Measurements from ENCODE around the gene SLC4A1. TPM values are rescaled to one million over a fixed set of nuclear protein-coding genes. Genes with fewer than 3 reads are reported as not detected.

The SLC4A1 gene
- total RNA-seq, 2 experiments from 2014 or later = not detected

DNA sequence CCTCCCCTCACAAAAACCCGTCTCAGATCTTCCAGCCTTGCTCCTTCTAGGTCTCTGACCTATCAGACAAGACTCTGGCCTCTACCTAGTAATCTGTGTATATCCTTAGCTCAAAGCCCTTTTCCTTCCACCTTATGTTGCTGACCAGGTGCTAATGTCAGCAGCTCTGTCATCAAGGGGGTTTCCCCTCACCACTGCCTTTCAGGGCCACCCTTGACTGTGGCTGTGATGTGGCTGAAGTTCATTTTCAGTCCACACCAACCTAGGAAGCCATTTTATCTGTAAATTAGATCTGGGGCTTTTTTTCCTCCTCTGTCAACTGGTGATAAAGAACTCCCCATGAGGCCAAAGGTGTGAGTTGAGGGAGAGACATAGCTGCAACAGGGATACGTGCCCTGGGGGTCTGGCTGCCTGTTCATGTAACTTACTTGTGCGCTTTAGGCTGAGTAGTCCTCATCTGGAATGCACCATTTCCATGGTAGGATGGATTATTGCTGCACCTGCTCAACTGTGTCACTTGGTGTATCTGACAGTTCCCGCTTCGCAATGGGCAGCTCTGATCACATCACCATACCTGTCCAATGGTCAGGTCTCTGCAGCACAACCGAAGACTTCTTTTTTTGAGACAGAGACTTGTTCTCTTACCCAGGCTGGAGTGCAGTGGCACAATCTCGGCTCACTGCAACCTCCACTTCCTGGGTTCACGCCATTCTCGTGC is 25.7 kb upstream of the SLC4A1 start:
- ChIA-PET POLR2A (no interaction called here), CTCF (interaction anchor here (0.5 kb wide), 2 partner anchors 47 to 910 kb away, joined by 3 read pairs; no protein-coding TSS in a partner anchor)

GRCh38 chr17:44287651-44288050 is 19.7 kb upstream of the SLC4A1 start:
- ChIA-PET POLR2A (no interaction called here), CTCF (no interaction called here)

DNA sequence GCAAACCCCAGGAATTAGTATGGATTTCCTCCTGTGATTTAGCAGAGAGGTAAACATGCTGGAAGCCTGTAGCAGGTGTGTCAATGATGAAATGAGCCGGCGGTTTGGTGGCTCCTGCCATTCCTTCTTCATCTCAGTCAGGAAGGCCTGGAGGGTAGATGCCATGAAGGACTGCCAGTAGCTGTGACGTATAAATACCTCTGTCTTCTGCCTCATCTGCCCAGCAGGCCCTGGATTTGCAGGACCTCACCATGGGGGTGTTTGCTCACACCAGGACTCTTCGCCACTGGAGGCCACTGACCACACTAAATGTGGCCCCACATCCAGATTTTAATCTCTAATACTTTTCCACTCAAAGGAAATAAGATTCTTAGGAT is 16.1 kb upstream of the SLC4A1 start:
- CTCF ChIA-PET = no interaction called here
- POLR2A ChIA-PET = no interaction called here

- ChIA-PET POLR2A (no interaction called here), CTCF (no interaction called here)
Observed at GRCh38 chr17:44283344-44284023, 15.5 kb upstream of the SLC4A1 start.

DNA sequence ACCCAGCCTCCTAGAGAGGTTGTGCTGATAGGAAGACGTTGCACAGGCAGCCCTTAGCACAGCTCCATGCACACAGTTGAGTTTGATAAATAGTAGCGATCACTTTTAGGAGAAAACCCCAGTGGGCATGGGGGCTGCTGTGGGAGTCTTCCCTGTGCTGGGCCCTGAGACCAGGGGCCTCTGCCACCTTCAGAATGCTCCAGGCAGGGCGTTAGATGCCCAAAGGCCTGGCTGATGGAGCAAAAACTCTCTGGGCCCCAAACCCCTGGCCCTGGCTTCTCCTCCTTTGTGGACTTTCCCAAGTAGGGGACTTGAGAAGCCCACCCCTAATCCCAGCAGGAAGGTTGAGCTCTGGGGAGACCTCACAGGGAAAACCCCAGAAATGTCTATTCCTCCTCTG is 14.3 kb upstream of the SLC4A1 start:
- CTCF ChIA-PET = no interaction called here
- POLR2A ChIA-PET = no interaction called here

- POLR2A ChIA-PET = no interaction called here
- CTCF ChIA-PET = interaction anchor here (0.6 kb wide), 1 partner anchor 236 kb away, joined by 5 read pairs; no protein-coding TSS in a partner anchor
Observed at GRCh38 chr17:44281570-44281969, 13.6 kb upstream of the SLC4A1 start.

DNA sequence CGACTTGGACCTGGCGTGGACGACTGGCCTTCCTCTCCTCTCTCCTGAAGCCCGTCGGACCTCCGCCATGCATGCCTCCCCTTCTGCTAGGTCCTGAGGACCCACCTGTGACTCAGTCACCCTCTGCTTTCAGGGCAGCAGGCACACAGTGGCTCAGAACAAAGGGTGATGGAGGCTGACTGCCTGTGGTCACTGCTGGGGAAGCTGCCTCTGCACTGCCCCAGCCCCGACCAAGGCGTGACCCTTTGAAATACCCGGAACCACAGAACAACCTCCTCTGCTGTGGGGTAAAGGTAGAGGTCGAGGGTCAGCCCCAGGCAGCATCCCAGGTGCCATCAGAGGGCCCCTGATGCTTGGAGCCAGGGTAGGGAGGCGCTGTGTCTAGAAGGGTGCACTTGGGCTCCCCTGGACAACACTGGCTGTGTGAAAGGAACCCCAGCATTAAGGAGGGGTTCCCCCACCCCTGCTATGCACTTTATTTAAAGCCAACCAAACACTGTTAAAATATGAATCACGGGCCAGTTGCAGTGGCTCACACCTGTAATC is 12.5 kb upstream of the SLC4A1 start:
- ChIA-PET CTCF (interaction anchor here (0.6 kb wide), 1 partner anchor 9 kb away, joined by 4 read pairs; no protein-coding TSS in a partner anchor), POLR2A (no interaction called here)

GRCh38 chr17:44279666-44280391 is 11.9 kb upstream of the SLC4A1 start:
- POLR2A ChIA-PET = no interaction called here
- CTCF ChIA-PET = interaction anchor here (0.6 kb wide), 1 partner anchor 10 kb away, joined by 4 read pairs; no protein-coding TSS in a partner anchor

DNA sequence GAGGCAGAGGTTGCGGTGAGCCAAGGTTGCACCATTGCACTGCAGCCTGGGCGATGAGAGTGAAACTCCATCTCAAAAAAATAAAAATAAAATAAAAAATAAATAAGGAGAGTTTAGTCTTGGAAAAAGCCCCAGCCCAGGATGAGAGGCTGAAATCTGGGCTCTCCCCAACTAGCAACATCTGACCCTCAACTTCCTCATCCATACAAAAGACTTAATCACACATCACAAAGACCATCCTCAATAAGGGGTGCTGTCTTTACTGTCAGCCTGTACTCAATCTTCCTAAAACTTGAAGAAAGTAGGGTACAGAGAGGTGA is 11.4 kb upstream of the SLC4A1 start:
- POLR2A ChIA-PET = no interaction called here
- CTCF ChIA-PET = no interaction called here

DNA sequence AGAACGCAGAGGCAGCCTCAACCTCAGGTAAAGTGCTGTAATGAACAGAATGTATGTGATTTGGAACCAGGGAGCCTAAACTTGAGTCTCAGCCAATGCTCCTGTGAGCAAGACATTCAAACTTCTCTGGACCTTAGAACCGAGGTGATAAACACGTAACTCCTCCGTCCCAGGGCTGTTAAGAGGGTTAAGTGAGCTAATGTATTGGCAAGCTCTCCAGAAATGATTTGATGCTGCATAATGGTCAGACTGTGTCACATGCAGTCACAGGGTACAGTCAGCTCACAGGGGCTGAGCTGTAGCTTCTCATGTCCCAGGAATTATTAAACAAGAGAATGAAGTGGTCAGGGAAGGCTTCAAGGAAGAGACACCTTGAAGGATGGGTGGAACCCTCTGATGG is 10.0 kb upstream of the SLC4A1 start:
- POLR2A ChIA-PET = no interaction called here
- CTCF ChIA-PET = interaction anchor here (0.9 kb wide), 1 partner anchor 64 kb away, joined by 3 read pairs; no protein-coding TSS in a partner anchor

DNA sequence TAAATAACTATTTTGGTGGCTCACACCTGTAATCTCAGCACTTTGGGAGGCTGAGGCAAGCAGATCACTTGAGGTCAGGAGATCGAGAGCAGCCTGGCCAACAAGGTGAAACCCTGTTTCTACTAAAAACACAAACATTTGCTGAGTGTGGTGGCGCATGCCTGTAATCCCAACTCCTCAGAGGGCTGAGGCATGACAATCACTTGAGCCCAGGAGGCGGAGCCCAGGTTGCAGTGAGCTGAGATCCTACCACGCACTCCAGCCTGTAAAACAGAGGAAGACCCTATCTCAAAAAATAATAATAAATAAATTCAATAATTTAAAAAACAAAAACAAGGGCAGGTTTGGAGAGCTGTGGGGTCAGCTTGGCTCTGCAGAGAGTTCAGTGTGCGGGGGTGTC is 5.7 kb upstream of the SLC4A1 start:
- CTCF ChIA-PET = interaction anchor here (1.4 kb wide), 1 partner anchor 64 kb away, joined by 3 read pairs; no protein-coding TSS in a partner anchor

DNA sequence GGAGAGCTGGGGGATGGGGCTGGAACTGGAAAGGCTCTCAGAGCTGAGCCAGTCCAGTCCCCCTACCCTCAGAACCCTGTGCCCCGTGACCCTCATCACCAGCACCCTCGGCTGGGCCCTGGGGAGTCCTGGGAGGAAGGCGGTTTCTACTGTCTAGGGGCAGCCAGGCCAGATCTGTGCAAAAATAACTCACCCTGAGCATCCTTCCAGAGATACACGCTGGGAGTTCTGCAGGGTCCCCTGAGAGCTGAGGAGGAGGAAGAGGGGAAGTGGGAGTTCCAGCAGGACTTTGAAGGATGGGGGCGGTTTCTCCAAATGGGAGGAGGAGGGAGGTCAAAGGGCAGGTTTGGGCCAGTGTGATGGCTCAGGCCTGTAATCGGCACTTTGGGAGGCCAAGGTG is 5.0 kb upstream of the SLC4A1 start:
- ChIA-PET CTCF (interaction anchor here (1.4 kb wide), 1 partner anchor 63 kb away, joined by 3 read pairs; no protein-coding TSS in a partner anchor), POLR2A (no interaction called here)

More for the DNA sequence above, 5.7 kb upstream of the SLC4A1 start:
- POLR2A ChIA-PET = no interaction called here

DNA sequence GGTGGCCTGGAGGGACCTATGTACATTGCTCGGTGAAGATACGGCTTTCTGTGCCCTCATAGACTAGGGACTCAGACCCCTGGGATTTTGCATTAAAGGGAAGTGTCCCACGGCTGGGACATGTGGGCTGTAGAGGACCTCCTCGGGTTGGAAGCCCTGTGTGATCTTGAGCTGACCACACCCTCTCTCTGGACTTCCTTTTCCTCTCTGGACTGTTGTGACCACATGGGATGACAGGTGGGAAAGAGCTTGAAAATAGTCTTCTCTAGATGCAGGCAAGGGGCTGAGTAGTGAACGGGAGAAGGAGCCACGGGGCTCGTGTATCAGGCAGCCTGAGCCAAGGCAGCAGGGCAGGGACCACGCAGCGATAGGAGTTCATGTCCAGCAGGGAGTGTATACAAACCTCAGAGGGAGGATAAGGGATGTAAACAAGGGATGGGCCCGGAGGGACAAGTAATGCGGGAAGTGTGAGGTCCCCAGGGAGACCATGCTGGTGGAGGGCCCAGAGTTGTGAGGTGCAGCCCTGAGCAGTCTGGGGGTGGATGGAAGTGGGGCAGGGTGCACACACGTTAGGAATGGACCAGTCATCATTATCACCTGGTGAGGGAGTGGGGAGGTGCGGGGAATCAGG is 4.5 kb upstream of the SLC4A1 start:
- CTCF ChIA-PET = interaction anchor here (1.4 kb wide), 1 partner anchor 63 kb away, joined by 3 read pairs; no protein-coding TSS in a partner anchor
- POLR2A ChIA-PET = no interaction called here

DNA sequence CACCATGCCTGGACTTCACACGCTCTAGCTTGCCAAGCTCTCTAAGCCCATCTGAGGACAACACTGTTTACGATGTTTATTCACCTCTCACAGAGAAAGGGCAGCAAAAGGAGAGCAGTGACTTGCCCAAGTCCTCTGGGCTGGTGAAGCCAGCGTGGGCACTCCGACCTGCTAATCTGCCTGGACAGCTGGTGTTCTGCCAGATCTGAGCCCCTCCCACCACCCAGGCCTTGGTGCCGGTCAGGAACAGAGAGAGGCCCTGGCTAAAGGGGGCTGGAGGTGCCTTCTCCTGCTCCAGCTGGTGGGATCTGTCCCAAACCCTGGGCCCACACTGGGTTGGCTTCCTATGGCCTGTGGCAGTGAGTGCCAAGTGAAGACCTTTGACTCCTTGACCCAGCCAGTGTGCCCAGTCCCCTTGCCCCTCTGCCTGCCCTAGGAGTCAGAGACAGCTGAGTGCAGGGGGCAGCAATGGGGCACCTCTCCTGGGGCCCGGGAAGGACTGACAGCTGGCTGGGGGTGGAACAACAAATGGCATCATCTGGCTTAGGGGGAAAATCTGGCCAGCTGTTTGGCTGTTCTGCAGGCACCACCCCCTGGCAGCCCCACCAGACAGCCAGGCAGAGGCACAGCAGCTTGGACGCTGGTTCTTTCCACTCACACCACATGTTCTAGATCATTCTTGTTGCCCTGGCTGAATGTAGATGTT is 1.8 kb upstream of the SLC4A1 start:
- ChIA-PET CTCF (interaction anchor here (0.7 kb wide), 1 partner anchor 648 kb away, joined by 3 read pairs; no protein-coding TSS in a partner anchor), POLR2A (no interaction called here)

GRCh38 chr17:44268709-44269534 is 987 bp upstream of the SLC4A1 start:
- ChIA-PET POLR2A (no interaction called here), CTCF (no interaction called here)

GRCh38 chr17:44267165-44267455 is 825 bp downstream of the SLC4A1 start:
- CTCF ChIA-PET = no interaction called here
- POLR2A ChIA-PET = no interaction called here

- ChIA-PET POLR2A (no interaction called here), CTCF (no interaction called here)
Observed at GRCh38 chr17:44266402-44267164, 1.4 kb downstream of the SLC4A1 start.

DNA sequence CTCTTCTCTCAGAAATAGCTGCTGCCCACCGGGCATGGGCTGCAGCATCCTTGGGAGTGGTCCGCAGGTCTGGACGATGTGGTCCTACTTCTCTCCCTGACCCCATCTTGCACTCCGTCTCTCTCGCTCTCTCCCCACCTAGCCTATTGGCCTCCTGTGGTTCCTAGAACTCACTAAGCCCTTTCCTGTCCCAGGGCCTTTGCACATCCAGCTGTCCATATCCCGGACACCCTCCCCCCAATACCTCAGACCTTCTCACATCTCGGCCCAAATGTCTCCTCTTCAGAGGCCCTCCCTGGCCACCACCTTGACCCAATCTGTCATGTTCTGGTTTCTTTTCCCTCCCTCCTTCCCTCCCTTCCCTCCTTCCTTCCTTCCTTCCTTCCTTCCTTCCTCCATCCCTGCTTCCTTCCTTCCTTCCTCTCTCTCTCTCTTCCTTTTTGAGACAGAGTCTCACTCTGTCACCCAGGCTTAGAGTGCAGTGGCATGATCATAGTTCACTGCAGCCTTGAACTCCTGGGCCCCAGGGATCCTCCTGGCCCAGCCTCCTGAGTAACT is 4.5 kb downstream of the SLC4A1 start:
- CTCF ChIA-PET = interaction anchor here (1.2 kb wide), 1 partner anchor 67 kb away, joined by 3 read pairs; no protein-coding TSS in a partner anchor

More for the DNA sequence above, 4.5 kb downstream of the SLC4A1 start:
- POLR2A ChIA-PET = no interaction called here
